SK-N-SH (cell line): ENCODE data around the gene PODNL1. TPM values are rescaled to one million over a fixed set of nuclear protein-coding genes. Genes with fewer than 3 reads are reported as not detected.

Experiments
- CTCF ChIA-PET: fragments of 300-600, 350-600 bp; formaldehyde crosslinking; extraction: SDS; loops from one replicate; lab custom pipeline; 2021; lab: Yijun Ruan, JAX
- POLR2A ChIA-PET: fragments of 350-600 bp; sonication (Branson Sonifier 250); formaldehyde crosslinking; extraction: SDS; loops from one replicate; lab custom pipeline; 2020; ENCODE audit warnings: antibody characterized with exemption, inconsistent platforms; lab: Yijun Ruan, JAX
- DNase-seq: peaks from one replicate; pipeline ENCODE4 v3.0.0; 2012
- H2AFZ ChIP-seq: fragments of 200-600 bp; sonication (generic); 2 replicates; pipeline ENCODE4 v1.8.1; 2016; ENCODE audit warnings: antibody characterized with exemption, mild to moderate bottlenecking, low read depth
- H3F3A ChIP-seq: fragments of 200-600 bp; sonication (generic); replicated peaks from 2 replicates; pipeline ENCODE3; 2016; ENCODE audit warnings: antibody characterized with exemption, mild to moderate bottlenecking; ENCODE audit not compliant: insufficient read depth
- H3K27ac ChIP-seq, 2 experiments: fragments of 200-500 bp in 1 of 2; fragments of 200-600 bp in 1 of 2; sonication (Bioruptor generic) in 1 of 2; sonication (generic), shearing (Covaris generic) in 1 of 2; 2 replicates each; pipeline versions ENCODE4 v1.5.1 to v1.6.1; 2014 to 2016; ENCODE audit warnings: low read depth in 2 of 2, inconsistent platforms in 1 of 2, low read length in 1 of 2, mild to moderate bottlenecking in 1 of 2, mixed read lengths in 1 of 2
- H3K27me3 ChIP-seq: fragments of 200-600 bp; sonication (generic), shearing (Covaris generic); 2 replicates; pipeline ENCODE4 v1.6.1; 2016; ENCODE audit warnings: mixed run types; ENCODE audit not compliant: insufficient read depth
- H3K36me3 ChIP-seq, 2 experiments: fragments of 200-500 bp in 1 of 2; fragments of 200-600 bp in 1 of 2; sonication (Bioruptor generic) in 1 of 2; sonication (generic) in 1 of 2; replicated peaks in 1 of 2; 2 replicates each; pipeline versions ENCODE3 to v1.5.1; 2014 to 2016; ENCODE audit warnings: low read length in 1 of 2, mild to moderate bottlenecking in 1 of 2; ENCODE audit not compliant: insufficient read depth in 2 of 2, control insufficient read depth in 1 of 2
- H3K4me1 ChIP-seq, 2 experiments: fragments of 200-500 bp in 1 of 2; fragments of 200-600 bp in 1 of 2; sonication (Bioruptor generic) in 1 of 2; sonication (generic), shearing (Covaris generic) in 1 of 2; 2 replicates each; pipeline versions ENCODE4 v1.5.1 to v1.6.1; 2014 to 2016; ENCODE audit warnings: low read depth in 1 of 2, low read length in 1 of 2, mixed run types in 1 of 2; ENCODE audit not compliant: insufficient read depth in 2 of 2, control insufficient read depth in 1 of 2
- H3K4me2 ChIP-seq: fragments of 200-600 bp; sonication (generic), shearing (Covaris generic); 2 replicates; pipeline ENCODE4 v1.6.1; 2017; ENCODE audit warnings: mixed run types
- H3K4me3 ChIP-seq, 2 experiments: fragments of 200-500 bp in 1 of 2; fragments of 200-600 bp in 1 of 2; sonication (Bioruptor generic) in 1 of 2; sonication (generic), shearing (Covaris generic) in 1 of 2; 2 replicates each; pipeline versions ENCODE4 v1.5.1 to v1.8.1; 2014 to 2016; ENCODE audit warnings: low read depth in 2 of 2, inconsistent platforms in 1 of 2, low read length in 1 of 2, mild to moderate bottlenecking in 1 of 2, mixed read lengths in 1 of 2, moderate library complexity in 1 of 2
- H3K79me2 ChIP-seq: fragments of 200-600 bp; sonication (generic); 2 replicates; pipeline ENCODE4 v1.8.1; 2017; ENCODE audit warnings: mild to moderate bottlenecking; ENCODE audit not compliant: insufficient read depth
- H3K9ac ChIP-seq: fragments of 200-600 bp; sonication (generic); 2 replicates; pipeline ENCODE4 v1.6.1; 2017; ENCODE audit warnings: mixed run types
- H3K9me2 ChIP-seq: fragments of 200-600 bp; sonication (generic); 2 replicates; pipeline ENCODE4 v1.6.1; 2017; ENCODE audit warnings: mixed run types
- H3K9me3 ChIP-seq: fragments of 200-600 bp; sonication (generic); 2 replicates; pipeline ENCODE4 v1.6.1; 2017; ENCODE audit warnings: mixed run types, mild to moderate bottlenecking, moderate library complexity
- H4K20me1 ChIP-seq: fragments of 200-600 bp; sonication (generic); 2 replicates; pipeline ENCODE4 v1.6.1; 2017; ENCODE audit warnings: mild to moderate bottlenecking, mixed run types; ENCODE audit not compliant: insufficient read depth
- EZH2phosphoT487 ChIP-seq: fragments of 200-600 bp; sonication (generic); IDR thresholded peaks from 2 replicates; pipeline ENCODE4 v1.6.1; 2017; ENCODE audit warnings: low read depth, mixed run types, mild to moderate bottlenecking, antibody characterized with exemption, moderate library complexity, borderline replicate concordance
- FOXM1 ChIP-seq: IDR thresholded peaks from 2 replicates; pipeline ENCODE4 v1.4.0; 2012; ENCODE audit warnings: low read depth, mild to moderate bottlenecking
- GABPA ChIP-seq: IDR thresholded peaks from 2 replicates; pipeline ENCODE4 v1.4.0; 2012; ENCODE audit warnings: low read depth, mild to moderate bottlenecking
- JUND ChIP-seq: IDR thresholded peaks from 2 replicates; pipeline ENCODE4 v1.4.0; 2012
- MEF2A ChIP-seq: IDR thresholded peaks from 2 replicates; pipeline ENCODE4 v1.4.0; 2012; ENCODE audit warnings: low read depth, borderline replicate concordance
- RFX5 ChIP-seq: IDR thresholded peaks from 2 replicates; pipeline ENCODE4 v1.6.1; 2012; ENCODE audit warnings: mild to moderate bottlenecking, improper control_type of control experiment, low read length
- SMC3 ChIP-seq: IDR thresholded peaks from 2 replicates; pipeline ENCODE4 v1.6.1; 2012; ENCODE audit warnings: low read depth, low read length, improper control_type of control experiment
- WGBS: methylation state at CpG from one replicate; pipeline ENCODE4 v1.1.6; 2017; ENCODE audit warnings: low lambda C conversion rate; 5-methylcytosine and 5-hydroxymethylcytosine counted together
- polyA plus RNA-seq, 3 experiments: library from polyadenylated mRNA; depleted of rRNA; stranded (reverse); fragments of >200 nt; gene quantifications; 2 replicates each; pipeline ENCODE4 v1.2.3, GENCODE V29; 2012
- TF ChIP-seq, protein P1 (sequence below): IDR thresholded peaks from 2 replicates; pipeline ENCODE4 v1.4.0; 2012; ENCODE audit warnings: low read depth
- TF ChIP-seq, protein P2 (sequence below): fragments of 200-600 bp; sonication (generic); IDR thresholded peaks from 2 replicates; pipeline ENCODE4 v1.6.1; 2017; ENCODE audit warnings: antibody characterized with exemption, mild to moderate bottlenecking, moderate library complexity

The PODNL1 gene
- polyA plus RNA-seq, 1 of the 3 experiments (the other 2 are of a cell fraction) = 7.5 TPM

DNA sequence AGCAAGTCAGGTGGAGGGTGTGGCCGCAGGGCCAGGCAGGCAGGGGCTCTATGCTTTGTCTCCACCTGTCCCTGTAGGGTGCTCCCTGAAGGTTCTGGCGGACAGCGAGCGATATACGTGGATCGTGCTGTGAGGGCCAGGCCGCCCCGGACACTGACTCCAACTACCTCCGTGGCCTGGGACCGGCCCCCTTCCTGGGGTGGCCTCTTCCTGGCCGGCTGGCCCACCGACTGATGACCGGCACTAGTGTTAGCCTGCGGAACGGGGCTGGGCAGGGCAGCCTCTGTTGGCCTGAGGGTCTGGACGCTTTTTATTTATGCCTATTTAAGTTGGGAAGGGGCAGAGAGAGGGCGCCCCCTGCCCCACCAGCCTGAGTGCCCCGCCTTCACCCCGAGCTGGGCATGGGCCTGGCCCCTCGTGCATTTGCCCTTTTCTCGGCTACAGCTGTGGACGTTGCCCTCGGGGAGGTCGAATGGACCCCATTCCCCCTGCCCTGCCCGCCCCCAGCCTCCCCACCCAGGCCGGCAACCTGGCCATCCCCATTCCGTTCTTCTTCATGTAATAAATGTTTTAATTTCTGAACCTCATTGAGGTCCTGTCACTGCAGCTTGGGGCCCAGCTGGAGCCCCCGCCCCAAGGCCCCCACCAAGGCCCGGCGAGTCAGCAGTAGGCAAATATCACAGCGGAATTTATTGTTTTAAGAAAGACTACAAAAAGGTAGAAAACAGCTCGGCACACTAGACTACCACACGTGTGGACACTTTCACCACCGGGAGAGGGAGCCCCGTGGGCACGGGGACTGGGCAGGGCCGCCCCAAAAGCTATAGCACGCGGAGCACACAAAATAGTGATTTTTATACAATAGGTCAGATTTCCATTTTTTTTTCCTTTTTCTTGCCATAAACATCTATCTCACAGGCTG lies 22.9 kb upstream of the PODNL1 start (continued):
- TF ChIP-seq RFX5 (no peak), GABPA (no peak), EZH2phosphoT487 (no peak), MEF2A (no peak), FOXM1 (no peak)
- TF ChIP-seq, protein P1, sequence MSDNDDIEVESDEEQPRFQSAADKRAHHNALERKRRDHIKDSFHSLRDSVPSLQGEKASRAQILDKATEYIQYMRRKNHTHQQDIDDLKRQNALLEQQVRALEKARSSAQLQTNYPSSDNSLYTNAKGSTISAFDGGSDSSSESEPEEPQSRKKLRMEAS = no peak

DNA sequence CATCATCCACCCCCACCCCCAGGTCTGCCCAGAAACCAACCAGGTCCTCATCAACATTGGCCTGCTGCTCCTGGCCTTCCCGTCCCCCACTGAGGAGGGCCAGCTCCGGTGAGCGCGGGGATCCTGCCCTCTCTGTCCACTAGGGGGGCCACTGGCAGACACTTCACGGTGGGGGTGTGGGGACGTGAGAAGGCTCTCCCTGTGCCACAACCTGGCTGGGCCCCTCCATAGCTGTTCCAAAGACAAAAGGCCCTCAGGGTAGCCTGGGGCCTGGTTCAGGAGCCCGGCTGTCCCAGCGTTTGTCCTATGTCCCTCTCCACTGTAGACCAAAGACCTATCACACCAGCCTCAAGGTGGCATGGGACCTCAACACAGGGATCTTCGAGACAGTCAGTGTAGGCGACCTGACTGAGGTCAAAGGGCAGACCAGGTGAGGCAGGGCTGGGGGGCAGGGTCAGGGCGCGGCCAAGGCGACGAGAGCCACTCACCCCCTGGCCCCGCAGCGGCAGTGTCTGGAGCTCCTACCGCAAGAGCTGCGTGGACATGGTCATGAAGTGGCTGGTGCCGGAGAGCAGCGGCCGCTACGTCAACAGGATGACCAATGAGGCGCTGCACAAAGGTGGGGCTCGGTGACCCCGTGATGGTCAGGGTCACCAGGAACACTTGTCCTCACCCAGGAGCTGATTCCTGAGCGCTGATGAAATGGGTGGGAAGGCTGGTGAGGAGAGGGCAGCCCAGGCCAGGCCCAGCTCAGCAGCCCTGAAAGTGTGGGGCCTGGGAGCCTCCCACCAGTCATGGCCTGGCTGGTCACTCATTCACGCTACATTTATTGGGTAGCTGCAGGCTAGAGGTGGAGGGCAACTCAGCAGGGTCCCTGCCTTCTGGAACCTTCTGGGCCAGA lies 22.0 kb upstream of the PODNL1 start:
- Histone ChIP-seq H3K36me3 (peaks cover 1 to 51% of the 10 kb centered on the region in 2 experiments), H3K4me1 (peaks cover 0 to 9% of the 10 kb centered on the region in 2 experiments; a peak in 1 of 4 replicates), H3K9ac (no peak overlapping the region), H2AFZ (no peak overlapping the region), H3K9me3 (no peaks in the 10 kb centered on the region), H3K9me2 (no peaks in the 10 kb centered on the region), H3K27ac (no peak overlapping the region), H3K4me3 (no peak overlapping the region), H3K4me2 (no peak overlapping the region), H3K27me3 (no peaks in the 10 kb centered on the region), H4K20me1 (no peaks in the 10 kb centered on the region), H3F3A (peaks cover 7% of the 10 kb centered on the region), H3K79me2 (peaks cover 10% of the 10 kb centered on the region; the same call in 1 of the 2 replicates)
- ChIA-PET POLR2A (interaction anchor here (1.1 kb wide), 1 partner anchor 10 kb away, joined by 5 read pairs; no protein-coding TSS in a partner anchor), CTCF (interaction anchor here (0.6 to 2.2 kb wide), 9 partner anchors 19 to 80 kb away, joined by 3 to 10 read pairs (median 5); partner anchors contain the start of genes IL27RA and PODNL1)
- TF ChIP-seq SMC3 (peak; percentile 11; the same call in 1 of the 2 replicates), MEF2A (no peak), JUND (no peak)
- TF ChIP-seq, protein P2, sequence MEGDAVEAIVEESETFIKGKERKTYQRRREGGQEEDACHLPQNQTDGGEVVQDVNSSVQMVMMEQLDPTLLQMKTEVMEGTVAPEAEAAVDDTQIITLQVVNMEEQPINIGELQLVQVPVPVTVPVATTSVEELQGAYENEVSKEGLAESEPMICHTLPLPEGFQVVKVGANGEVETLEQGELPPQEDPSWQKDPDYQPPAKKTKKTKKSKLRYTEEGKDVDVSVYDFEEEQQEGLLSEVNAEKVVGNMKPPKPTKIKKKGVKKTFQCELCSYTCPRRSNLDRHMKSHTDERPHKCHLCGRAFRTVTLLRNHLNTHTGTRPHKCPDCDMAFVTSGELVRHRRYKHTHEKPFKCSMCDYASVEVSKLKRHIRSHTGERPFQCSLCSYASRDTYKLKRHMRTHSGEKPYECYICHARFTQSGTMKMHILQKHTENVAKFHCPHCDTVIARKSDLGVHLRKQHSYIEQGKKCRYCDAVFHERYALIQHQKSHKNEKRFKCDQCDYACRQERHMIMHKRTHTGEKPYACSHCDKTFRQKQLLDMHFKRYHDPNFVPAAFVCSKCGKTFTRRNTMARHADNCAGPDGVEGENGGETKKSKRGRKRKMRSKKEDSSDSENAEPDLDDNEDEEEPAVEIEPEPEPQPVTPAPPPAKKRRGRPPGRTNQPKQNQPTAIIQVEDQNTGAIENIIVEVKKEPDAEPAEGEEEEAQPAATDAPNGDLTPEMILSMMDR = peak; percentile 42
- 100% methylated on average over 3 of the region's 27 CpGs for WGBS
- peak; percentile 84 for DNase-seq
